MCF 10A (cell line): ENCODE measurements around the gene FBXL4. TPM values are rescaled to one million over a fixed set of nuclear protein-coding genes. Genes with fewer than 3 reads are reported as not detected.

Experiments
- BruUV-seq: library from RNA; stranded (reverse); fragments of 400-500 nt; replicated peaks from 2 replicates; lab custom pipeline; 2021; lab: Mats Ljungman, UMichigan
- CTCF ChIA-PET: fragments of 300-600 bp; sonication (Branson Sonifier 250); formaldehyde crosslinking; extraction: SDS; loops from one replicate; lab custom pipeline; 2021; ENCODE audit warnings: antibody characterized with exemption, inconsistent platforms; lab: Yijun Ruan, JAX
- POLR2A ChIA-PET: fragments of 300-600, 350-650 bp; sonication (Branson Sonifier 250); formaldehyde crosslinking; extraction: SDS; loops from one replicate; lab custom pipeline; 2020; ENCODE audit warnings: antibody characterized with exemption, inconsistent platforms; lab: Yijun Ruan, JAX
- DNase-seq: peaks from one replicate; pipeline ENCODE4 v3.0.0-alpha.2; 2018; ENCODE audit not compliant: unreplicated experiment
- H3K27ac Mint-ChIP-seq: one replicate; pipeline ENCODE4 v1.8.0; 2022; ENCODE audit warnings: mild to moderate bottlenecking, low read depth, mixed read lengths; ENCODE audit not compliant: unreplicated experiment
- H3K27me3 Mint-ChIP-seq: one replicate; pipeline ENCODE4 v1.8.0; 2022; ENCODE audit warnings: mixed read lengths; ENCODE audit not compliant: insufficient read depth, unreplicated experiment
- H3K36me3 Mint-ChIP-seq: one replicate; pipeline ENCODE4 v1.8.0; 2022; ENCODE audit warnings: mild to moderate bottlenecking, moderate library complexity, mixed read lengths; ENCODE audit not compliant: insufficient read depth, unreplicated experiment
- H3K4me1 Mint-ChIP-seq: one replicate; pipeline ENCODE4 v1.8.0; 2022; ENCODE audit warnings: mixed read lengths; ENCODE audit not compliant: insufficient read depth, unreplicated experiment
- H3K4me3 Mint-ChIP-seq: one replicate; pipeline ENCODE4 v1.8.0; 2022; ENCODE audit warnings: mild to moderate bottlenecking, moderate library complexity, mixed read lengths; ENCODE audit not compliant: unreplicated experiment
- H3K9me3 Mint-ChIP-seq: one replicate; pipeline ENCODE4 v1.8.0; 2022; ENCODE audit warnings: mixed read lengths; ENCODE audit not compliant: unreplicated experiment
- intact Hi-C: fragments of 100-400 bp; cut with micrococcal nuclease; formaldehyde crosslinking; loops from 2 replicates; pipeline ENCODE4 v1.14.1; 2022
- total RNA-seq: library from RNA; stranded (reverse); gene quantifications from 2 replicates; pipeline ENCODE4 v1.2.3, GENCODE V29; 2022
- TF ChIP-seq, protein P1 (sequence below): fragments of 200-600 bp; IDR thresholded peaks from one replicate; pipeline ENCODE4 v1.8.0; 2022; ENCODE audit warnings: antibody characterized with exemption, mild to moderate bottlenecking; ENCODE audit not compliant: unreplicated experiment

FBXL4 gene
- total RNA-seq, 1 experiment from 2014 or later, result 15.7 TPM

DNA sequence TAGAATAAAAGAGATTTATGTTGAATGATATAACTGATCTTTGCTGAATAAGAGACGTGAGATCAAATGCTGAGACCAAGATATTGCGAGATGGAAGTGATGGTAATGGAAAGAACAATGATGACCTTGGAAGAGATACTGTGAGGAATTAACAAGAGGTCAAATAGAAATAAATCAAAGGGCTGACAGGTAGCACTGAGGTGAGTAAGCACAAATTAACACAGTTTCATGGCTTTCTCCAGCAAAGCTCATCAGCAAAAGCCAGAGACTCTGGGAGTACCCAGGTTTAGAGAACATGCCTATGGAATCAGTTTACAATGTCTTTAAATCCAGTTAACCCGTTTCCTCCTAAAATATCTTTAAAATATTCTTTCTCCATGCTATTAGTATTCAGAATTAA is 60.1 kb downstream of the FBXL4 start:
- CTCF ChIA-PET, result no interaction called here
- POLR2A ChIA-PET, result no interaction called here
- no peak overlapping the region for H3K4me3 Mint-ChIP-seq
- BruUV-seq, result no TSS peak
- H3K4me1 Mint-ChIP-seq, result no peaks in the 10 kb centered on the region
- intact Hi-C loops, result no loop called here
- no peak overlapping the region for H3K27ac Mint-ChIP-seq
- H3K27me3 Mint-ChIP-seq, result no peaks in the 10 kb centered on the region
- H3K9me3 Mint-ChIP-seq, result no peaks in the 10 kb centered on the region
- no peak for DNase-seq
- TF ChIP-seq, protein P1, sequence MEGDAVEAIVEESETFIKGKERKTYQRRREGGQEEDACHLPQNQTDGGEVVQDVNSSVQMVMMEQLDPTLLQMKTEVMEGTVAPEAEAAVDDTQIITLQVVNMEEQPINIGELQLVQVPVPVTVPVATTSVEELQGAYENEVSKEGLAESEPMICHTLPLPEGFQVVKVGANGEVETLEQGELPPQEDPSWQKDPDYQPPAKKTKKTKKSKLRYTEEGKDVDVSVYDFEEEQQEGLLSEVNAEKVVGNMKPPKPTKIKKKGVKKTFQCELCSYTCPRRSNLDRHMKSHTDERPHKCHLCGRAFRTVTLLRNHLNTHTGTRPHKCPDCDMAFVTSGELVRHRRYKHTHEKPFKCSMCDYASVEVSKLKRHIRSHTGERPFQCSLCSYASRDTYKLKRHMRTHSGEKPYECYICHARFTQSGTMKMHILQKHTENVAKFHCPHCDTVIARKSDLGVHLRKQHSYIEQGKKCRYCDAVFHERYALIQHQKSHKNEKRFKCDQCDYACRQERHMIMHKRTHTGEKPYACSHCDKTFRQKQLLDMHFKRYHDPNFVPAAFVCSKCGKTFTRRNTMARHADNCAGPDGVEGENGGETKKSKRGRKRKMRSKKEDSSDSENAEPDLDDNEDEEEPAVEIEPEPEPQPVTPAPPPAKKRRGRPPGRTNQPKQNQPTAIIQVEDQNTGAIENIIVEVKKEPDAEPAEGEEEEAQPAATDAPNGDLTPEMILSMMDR, result no peak
- H3K36me3 Mint-ChIP-seq, result no peaks in the 10 kb centered on the region

DNA sequence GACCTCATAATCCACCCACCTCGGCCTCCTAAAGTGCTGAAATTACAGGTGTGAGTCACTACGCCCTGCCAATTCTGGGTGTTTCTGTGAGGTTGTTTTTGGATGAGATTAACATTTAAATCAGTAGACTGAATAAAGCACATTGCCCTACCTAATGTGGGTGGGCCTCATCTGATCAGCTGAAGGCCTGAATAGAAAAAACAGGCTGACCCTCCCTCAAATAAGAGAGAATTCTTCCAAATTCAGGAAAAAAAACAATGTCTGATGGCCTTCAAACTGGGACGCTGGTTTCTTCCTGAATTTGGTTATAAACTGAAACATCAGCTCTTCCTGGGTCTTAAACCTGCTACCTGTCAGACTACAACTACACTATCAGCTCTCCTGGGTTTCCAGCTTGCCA is 62.4 kb downstream of the FBXL4 start:
- no peaks in the 10 kb centered on the region for H3K4me1 Mint-ChIP-seq

DNA sequence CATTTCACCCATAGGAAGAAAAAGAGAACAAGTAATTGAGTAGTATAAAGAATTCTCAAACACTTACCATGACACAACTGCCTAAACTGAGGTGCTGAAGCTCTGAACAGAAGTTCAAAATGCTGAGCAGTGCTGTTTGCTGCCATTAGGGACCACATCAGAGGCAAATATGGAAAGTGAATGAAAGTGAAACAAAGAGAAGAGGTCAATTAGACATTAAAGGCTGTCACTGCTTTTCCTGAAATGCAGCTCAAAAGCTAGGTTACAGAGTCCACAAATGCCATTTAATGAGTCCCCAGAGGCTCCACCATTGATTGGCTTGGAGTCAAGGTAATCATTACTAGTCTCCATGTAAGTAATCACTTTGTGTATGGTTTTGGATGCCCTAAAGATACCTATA is 67.3 kb downstream of the FBXL4 start:
- ChIA-PET POLR2A (no interaction called here), CTCF (interaction anchor here (0.6 to 2.2 kb wide), 3 partner anchors 9 to 1811 kb away, joined by 3 to 7 read pairs (median 3); no protein-coding TSS in a partner anchor)
- Mint-ChIP-seq H3K4me1 (no peaks in the 10 kb centered on the region), H3K4me3 (no peak overlapping the region), H3K27ac (no peak overlapping the region), H3K9me3 (no peaks in the 10 kb centered on the region), H3K36me3 (peaks cover 14% of the 10 kb centered on the region), H3K27me3 (no peaks in the 10 kb centered on the region)
- TF ChIP-seq, protein P1, result no peak
- BruUV-seq, result no TSS peak
- no peak for DNase-seq
- intact Hi-C loops, result no loop called here

More for the DNA sequence above, 62.4 kb downstream of the FBXL4 start:
- Mint-ChIP-seq H3K9me3 (no peaks in the 10 kb centered on the region), H3K4me3 (no peak overlapping the region), H3K36me3 (no peaks in the 10 kb centered on the region), H3K27me3 (no peaks in the 10 kb centered on the region), H3K27ac (no peak overlapping the region)
- intact Hi-C loops, result no loop called here
- no TSS peak for BruUV-seq
- ChIA-PET CTCF (interaction anchor here (0.5 kb wide), 1 partner anchor 1670 kb away, joined by 3 read pairs; no protein-coding TSS in a partner anchor), POLR2A (interaction anchor here (0.8 kb wide), 1 partner anchor 60 kb away, joined by 3 read pairs; no protein-coding TSS in a partner anchor)
- no peak for DNase-seq
- TF ChIP-seq, protein P1, result no peak

DNA sequence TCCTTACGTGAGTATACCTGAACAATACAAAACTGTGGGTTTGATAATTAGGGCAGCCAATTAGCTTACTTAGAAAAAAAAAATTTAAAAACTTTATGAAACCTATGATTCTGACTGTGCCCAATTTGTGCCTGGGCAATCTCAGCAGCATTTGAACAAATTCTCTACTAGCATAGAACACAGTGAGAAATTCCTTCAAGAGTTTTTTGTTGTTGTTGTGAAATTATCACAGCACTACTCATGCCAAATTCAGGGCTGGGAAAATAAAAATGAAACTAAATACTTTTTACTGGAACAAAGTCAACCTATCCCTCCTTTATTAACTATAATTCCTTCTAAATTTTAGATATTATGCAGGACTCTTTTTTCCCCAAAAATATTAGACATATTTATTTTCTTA is 70.5 kb downstream of the FBXL4 start:
- CTCF ChIA-PET, result no interaction called here
- peaks cover 27% of the 10 kb centered on the region for H3K36me3 Mint-ChIP-seq
- no TSS peak for BruUV-seq
- H3K4me3 Mint-ChIP-seq, result no peak overlapping the region
- intact Hi-C loops, result no loop called here
- POLR2A ChIA-PET, result no interaction called here
- H3K27ac Mint-ChIP-seq, result no peak overlapping the region
- TF ChIP-seq, protein P1, result no peak
- no peaks in the 10 kb centered on the region for H3K9me3 Mint-ChIP-seq
- no peak for DNase-seq
- no peaks in the 10 kb centered on the region for H3K4me1 Mint-ChIP-seq
- no peaks in the 10 kb centered on the region for H3K27me3 Mint-ChIP-seq
